Renal cortical epithelial cell (primary cell): ENCODE data around the gene STK32C. TPM values are rescaled to one million over a fixed set of nuclear protein-coding genes. Genes with fewer than 3 reads are reported as not detected.
"Not testable (repeated sequence)": the region's sequence is repeated elsewhere in the genome, so short reads cannot be mapped to it uniquely, and the experiment has no call there.

ENCODE experiments used
- DNase-seq: peaks from one replicate; pipeline ENCODE4 v3.0.0-alpha.2; 2011; ENCODE audit warnings: low read depth
- total RNA-seq: library from RNA; depleted of rRNA; stranded (reverse); fragments of >200 nt; gene quantifications from 2 replicates; pipeline ENCODE4 v1.2.3, GENCODE V29; 2014

STK32C gene
- total RNA-seq, 1 donor from 2014 or later, result 9.2 TPM

GRCh38 chr10:132302421-132303310 is 5.1 kb downstream of the STK32C start:
- DNase-seq, result no peak

- no peak for DNase-seq
Measured at GRCh38 chr10:132301371-132302330, 6.1 kb downstream of the STK32C start.

- no peak for DNase-seq
Measured at GRCh38 chr10:132300582-132300981, 7.2 kb downstream of the STK32C start.

- DNase-seq, result no peak
Measured at GRCh38 chr10:132299371-132300336, 8.1 kb downstream of the STK32C start.

GRCh38 chr10:132298038-132298881 is 9.5 kb downstream of the STK32C start:
- no peak for DNase-seq

- DNase-seq, result no peak
Measured at GRCh38 chr10:132297526-132297925, 10.2 kb downstream of the STK32C start.

- no peak for DNase-seq
Measured at GRCh38 chr10:132296666-132297443, 10.9 kb downstream of the STK32C start.

- DNase-seq, result not testable (repeated sequence)
Measured at GRCh38 chr10:132295481-132295880, 12.3 kb downstream of the STK32C start.

GRCh38 chr10:132294561-132295318 is 13.0 kb downstream of the STK32C start:
- no peak for DNase-seq

- DNase-seq, result no peak
Measured at GRCh38 chr10:132293813-132294520, 13.8 kb downstream of the STK32C start.

GRCh38 chr10:132293201-132293812 is 14.4 kb downstream of the STK32C start:
- no peak for DNase-seq

GRCh38 chr10:132292287-132293200 is 15.2 kb downstream of the STK32C start:
- DNase-seq, result no peak

GRCh38 chr10:132291826-132292225 is 15.9 kb downstream of the STK32C start:
- DNase-seq, result no peak

- no peak for DNase-seq
Measured at GRCh38 chr10:132290631-132291030, 17.1 kb downstream of the STK32C start.

- DNase-seq, result no peak
Measured at GRCh38 chr10:132289439-132289838, 18.3 kb downstream of the STK32C start.

- no peak for DNase-seq
Measured at GRCh38 chr10:132283604-132284382, 24.0 kb downstream of the STK32C start.
